H1 (cell line): ENCODE data around the gene ACYP2. TPM values are rescaled to one million over a fixed set of nuclear protein-coding genes. Genes with fewer than 3 reads are reported as not detected.

Source experiments
- CTCF ChIA-PET: fragments of 300-600 bp; sonication (Branson Sonifier 250); formaldehyde crosslinking; loops from one replicate; lab custom pipeline; 2021; ENCODE audit not compliant: partially characterized antibody; lab: Charles Lee
- POLR2A ChIA-PET: fragments of 300-600 bp; sonication (Branson Sonifier 250); formaldehyde crosslinking; loops from one replicate; lab custom pipeline; 2021; ENCODE audit warnings: inconsistent platforms; ENCODE audit not compliant: partially characterized antibody; lab: Charles Lee
- DNase-seq, 2 experiments: peaks; one replicate each; pipeline versions ENCODE4 v3.0.0 to v3.0.0-alpha.2; 2010 to 2022; ENCODE audit warnings: low spot score in 2 of 2, low read depth in 1 of 2, mixed read lengths in 1 of 2
- FAIRE-seq: peaks from 2 replicates; lab custom pipeline; 2011; peaks lifted over from hg19 to GRCh38; lab: Jason Lieb, UNC
- H2AFZ ChIP-seq: 2 replicates; pipeline ENCODE4 v1.8.1; 2012; ENCODE audit warnings: low read length, inconsistent platforms
- H2AK5ac ChIP-seq: 2 replicates; pipeline ENCODE4 v1.6.1; 2013; ENCODE audit warnings: low read depth, low read length
- H2BK120ac ChIP-seq: replicated peaks from 2 replicates; pipeline ENCODE3; 2013; ENCODE audit warnings: low read depth, low read length, inconsistent platforms
- H2BK12ac ChIP-seq: 2 replicates; pipeline ENCODE4 v1.6.1; 2013; ENCODE audit warnings: low read depth, low read length
- H2BK15ac ChIP-seq: 2 replicates; pipeline ENCODE4 v1.6.1; 2013; ENCODE audit warnings: low read length
- H2BK20ac ChIP-seq: 2 replicates; pipeline ENCODE4 v1.6.1; 2013; ENCODE audit warnings: low read length
- H2BK5ac ChIP-seq: 2 replicates; pipeline ENCODE4 v1.6.1; 2013; ENCODE audit warnings: low read depth, low read length
- H3K14ac ChIP-seq: 2 replicates; pipeline ENCODE4 v1.6.1; 2013; ENCODE audit warnings: inconsistent platforms; ENCODE audit not compliant: insufficient read length
- H3K18ac ChIP-seq: 2 replicates; pipeline ENCODE4 v1.6.1; 2013; ENCODE audit warnings: low read length; ENCODE audit errors: extremely low read depth
- H3K23ac ChIP-seq: 2 replicates; pipeline ENCODE4 v1.6.1; 2013; ENCODE audit warnings: inconsistent platforms; ENCODE audit not compliant: insufficient read length
- H3K23me2 ChIP-seq: 2 replicates; pipeline ENCODE4 v1.6.1; 2013; ENCODE audit warnings: low read depth, low read length
- H3K27ac ChIP-seq: 2 replicates; pipeline ENCODE4 v1.6.1; 2011; ENCODE audit warnings: low read depth, low read length, inconsistent platforms
- H3K27me3 ChIP-seq, 4 experiments: replicated peaks in 1 of 4; 1 replicate in 1 of 4; 2 replicates in 3 of 4; pipeline versions ENCODE4 v1.6.1 to v1.8.1; 2011 to 2013; ENCODE audit warnings: low read length in 3 of 4, mild to moderate bottlenecking in 3 of 4, inconsistent platforms in 2 of 4, mixed read lengths in 2 of 4, moderate library complexity in 1 of 4; ENCODE audit not compliant: control insufficient read depth in 3 of 4, insufficient read depth in 3 of 4; ENCODE audit errors: extremely low read depth in 1 of 4
- H3K36me3 ChIP-seq, 4 experiments: 2 replicates each; pipeline versions ENCODE4 v1.6.1 to v1.8.1; 2011 to 2013; ENCODE audit warnings: mild to moderate bottlenecking in 4 of 4, low read length in 3 of 4, moderate library complexity in 2 of 4, control low read depth in 1 of 4, inconsistent platforms in 1 of 4; ENCODE audit not compliant: insufficient read depth in 4 of 4, control insufficient read depth in 2 of 4
- H3K4ac ChIP-seq: replicated peaks from 2 replicates; pipeline ENCODE3; 2013; ENCODE audit warnings: low read length, low read depth, mixed read lengths, inconsistent platforms; ENCODE audit not compliant: insufficient read length
- H3K4me1 ChIP-seq, 4 experiments: replicated peaks in 1 of 4; 1 replicate in 1 of 4; 2 replicates in 3 of 4; pipeline versions ENCODE4 v1.6.1 to v1.8.1; 2011 to 2013; ENCODE audit warnings: low read length in 3 of 4, inconsistent platforms in 2 of 4, mixed read lengths in 1 of 4; ENCODE audit not compliant: insufficient read depth in 4 of 4, control insufficient read depth in 3 of 4
- H3K4me2 ChIP-seq, 2 experiments: 2 replicates each; pipeline versions ENCODE4 v1.6.1 to v1.8.1; 2011 to 2013; ENCODE audit warnings: low read depth in 2 of 2, low read length in 2 of 2, control low read depth in 1 of 2, inconsistent platforms in 1 of 2, mild to moderate bottlenecking in 1 of 2; ENCODE audit not compliant: insufficient read depth in 1 of 2
- H3K4me3 ChIP-seq, 4 experiments: fragments of 200-600, 300-600 bp in 1 of 4; sonication (generic), shearing (Covaris generic), sonication (Bioruptor Twin) in 1 of 4; 2 replicates each; pipeline versions ENCODE4 v1.5.1 to v1.8.1; 2011 to 2016; ENCODE audit warnings: low read length in 4 of 4, low read depth in 3 of 4, control low read depth in 2 of 4, inconsistent platforms in 2 of 4, mild to moderate bottlenecking in 2 of 4, mixed read lengths in 1 of 4, moderate library complexity in 1 of 4; ENCODE audit not compliant: insufficient read depth in 2 of 4; ENCODE audit errors: extremely low read depth in 1 of 4
- H3K56ac ChIP-seq: replicated peaks from 2 replicates; pipeline ENCODE3; 2013; ENCODE audit warnings: low read depth, mild to moderate bottlenecking, mixed read lengths, low read length, inconsistent platforms; ENCODE audit not compliant: insufficient read length
- H3K79me1 ChIP-seq: 2 replicates; pipeline ENCODE4 v1.6.1; 2013; ENCODE audit warnings: low read depth, low read length, control low read depth
- H3K79me2 ChIP-seq, 2 experiments: 2 replicates each; pipeline versions ENCODE4 v1.6.1 to v1.8.1; 2012 to 2013; ENCODE audit warnings: low read length in 2 of 2, mild to moderate bottlenecking in 2 of 2, inconsistent platforms in 1 of 2; ENCODE audit not compliant: insufficient read depth in 2 of 2, control insufficient read depth in 1 of 2
- H3K9ac ChIP-seq, 4 experiments: replicated peaks in 1 of 4; 1 replicate in 1 of 4; 2 replicates in 3 of 4; pipeline versions ENCODE4 v1.6.1 to v1.8.1; 2011 to 2013; ENCODE audit warnings: low read depth in 3 of 4, low read length in 3 of 4, control low read depth in 2 of 4, mild to moderate bottlenecking in 2 of 4, moderate library complexity in 2 of 4, inconsistent platforms in 1 of 4; ENCODE audit errors: extremely low read depth in 1 of 4
- H3K9me3 ChIP-seq, 2 experiments: 2 replicates each; pipeline versions ENCODE4 v1.6.1 to v1.8.1; 2012 to 2013; ENCODE audit warnings: mild to moderate bottlenecking in 2 of 2, moderate library complexity in 2 of 2, control low read depth in 1 of 2, inconsistent platforms in 1 of 2, low read depth in 1 of 2, low read length in 1 of 2, mixed read lengths in 1 of 2; ENCODE audit not compliant: insufficient read depth in 2 of 2
- H4K20me1 ChIP-seq, 2 experiments: replicated peaks in 1 of 2; 2 replicates each; pipeline versions ENCODE3 to v1.8.1; 2011 to 2013; ENCODE audit warnings: inconsistent platforms in 2 of 2, low read length in 2 of 2, mild to moderate bottlenecking in 1 of 2; ENCODE audit not compliant: insufficient read depth in 2 of 2, control insufficient read depth in 1 of 2
- H4K5ac ChIP-seq: 2 replicates; pipeline ENCODE4 v1.6.1; 2013; ENCODE audit warnings: low read length, low read depth, mixed read lengths, inconsistent platforms; ENCODE audit not compliant: insufficient read length
- H4K8ac ChIP-seq: 2 replicates; pipeline ENCODE4 v1.8.0; 2013; ENCODE audit warnings: mild to moderate bottlenecking, moderate library complexity, low read length, inconsistent platforms; ENCODE audit not compliant: insufficient read depth; ENCODE audit errors: extremely low read depth
- H4K91ac ChIP-seq: replicated peaks from 2 replicates; pipeline ENCODE3; 2013; ENCODE audit warnings: low read length, mixed read lengths, inconsistent platforms; ENCODE audit not compliant: insufficient read length
- CHD1 ChIP-seq: IDR thresholded peaks from 2 replicates; pipeline ENCODE4 v1.6.1; 2012; ENCODE audit warnings: low read depth, low read length, improper control_type of control experiment
- NRF1 ChIP-seq: IDR thresholded peaks from 2 replicates; pipeline ENCODE4 v1.6.1; 2011; ENCODE audit warnings: mild to moderate bottlenecking, low read depth, low read length, improper control_type of control experiment
- RNF2 ChIP-seq: fragments of 200-900, 300-1000 bp; sonication (generic); IDR thresholded peaks from 2 replicates; pipeline ENCODE4 v1.7.1; 2016; ENCODE audit warnings: borderline replicate concordance, low read depth, mild to moderate bottlenecking, antibody characterized with exemption, low read length; ENCODE audit not compliant: poor library complexity, severe bottlenecking; ENCODE audit errors: missing control alignments
- TCF12 ChIP-seq: IDR thresholded peaks from 2 replicates; pipeline ENCODE4 v1.6.1; 2011; ENCODE audit warnings: low read depth, mild to moderate bottlenecking, low read length
- YY1 ChIP-seq: IDR thresholded peaks from 2 replicates; pipeline ENCODE4 v1.6.1; 2011; ENCODE audit warnings: low read depth, mild to moderate bottlenecking, low read length
- ZNF274 ChIP-seq: IDR thresholded peaks from 2 replicates; pipeline ENCODE4 v1.7.0; 2012; ENCODE audit warnings: low read length, borderline replicate concordance; ENCODE audit errors: extremely low read depth
- polyA plus RNA-seq, 7 experiments: library from polyadenylated mRNA; depleted of rRNA in 3 of 7; stranded (reverse) in 5 of 7; unstranded in 2 of 7; fragments of >200 nt in 5 of 7; fragments of 200-250 nt in 2 of 7; gene quantifications; 1 replicate in 5 of 7; 2 replicates in 1 of 7; 4 replicates in 1 of 7; pipeline versions ENCODE4 v1.2.1 to v1.2.3, GENCODE V29; 2011 to 2013; ENCODE audit warnings: missing spikeins in 2 of 7, mixed read lengths in 2 of 7
- total RNA-seq: library from RNA; stranded (reverse); fragmentation: NEBNext Ultra II Directional; extraction: Animal tissue kit (Norgen Biotek cat#: 25700); gene quantifications from 2 replicates; pipeline ENCODE4 v1.2.1, GENCODE V29; 2021

Gene ACYP2
- total and polyA plus RNA-seq, 2 of the 8 experiments (the other 6 are each of a cell fraction or from before 2014, with no cell fraction given), result 3.4 to 4.4 TPM

- no peak overlapping the region for H2BK12ac ChIP-seq
Measured at GRCh38 chr2:54227798-54228197, 112.4 kb downstream of the ACYP2 start.

More at GRCh38 chr2:54227798-54228197, 112.4 kb downstream of the ACYP2 start:
- Histone ChIP-seq H3K27ac (no peak overlapping the region), H4K5ac (no peak overlapping the region), H3K56ac (no peak overlapping the region), H2BK15ac (no peak overlapping the region), H3K4me1 (no peaks in the 10 kb centered on the region; a peak in 1 of 7 replicates), H2BK120ac (no peak overlapping the region), H3K36me3 (no peaks in the 10 kb centered on the region), H4K91ac (no peak overlapping the region), H3K9me3 (0 out of 4 replicates have a peak, but pooled peaks cover 0 to 3% of the 10 kb centered on the region in 2 experiments), H2BK20ac (no peak overlapping the region), H2AFZ (no peak overlapping the region), H3K14ac (no peak overlapping the region), H3K79me1 (no peaks in the 10 kb centered on the region), H3K23ac (no peak overlapping the region), H3K27me3 (no peaks in the 10 kb centered on the region; a peak in 1 of 7 replicates), H4K8ac (no peak overlapping the region), H4K20me1 (no peaks in the 10 kb centered on the region), H3K4ac (no peak overlapping the region), H3K9ac (no peak overlapping the region), H2BK5ac (no peak overlapping the region), H3K23me2 (no peaks in the 10 kb centered on the region), H3K18ac (no peak overlapping the region), H2AK5ac (no peak overlapping the region), H3K4me3 (no peak overlapping the region), H3K79me2 (no peaks in the 10 kb centered on the region), H3K4me2 (no peak overlapping the region)
- FAIRE-seq (no peak), DNase-seq (no peak)
- POLR2A ChIA-PET, result no interaction called here
- CTCF ChIA-PET, result no interaction called here
- TF ChIP-seq NRF1, result no peak
- TF ChIP-seq ZNF274, result no peak
- TF ChIP-seq YY1, result no peak
- TF ChIP-seq TCF12, result no peak
- no peak for TF ChIP-seq CHD1
- no peak for TF ChIP-seq RNF2
